GM23248 (cell line): ENCODE measurements around the gene CD4.

Experiments
- EZH2 ChIP-seq: fragments of 200-600 bp; sonication (generic); IDR thresholded peaks from 2 replicates; pipeline ENCODE4 v1.6.1; 2018; ENCODE audit warnings: antibody characterized with exemption, mild to moderate bottlenecking; ENCODE audit not compliant: insufficient read depth, poor library complexity, severe bottlenecking
- EZH2phosphoT487 ChIP-seq: fragments of 200-600 bp; sonication (generic); IDR thresholded peaks from 2 replicates; pipeline ENCODE4 v1.6.1; 2018; ENCODE audit warnings: antibody characterized with exemption, moderate library complexity, mild to moderate bottlenecking, low read depth; ENCODE audit not compliant: insufficient read depth

DNA sequence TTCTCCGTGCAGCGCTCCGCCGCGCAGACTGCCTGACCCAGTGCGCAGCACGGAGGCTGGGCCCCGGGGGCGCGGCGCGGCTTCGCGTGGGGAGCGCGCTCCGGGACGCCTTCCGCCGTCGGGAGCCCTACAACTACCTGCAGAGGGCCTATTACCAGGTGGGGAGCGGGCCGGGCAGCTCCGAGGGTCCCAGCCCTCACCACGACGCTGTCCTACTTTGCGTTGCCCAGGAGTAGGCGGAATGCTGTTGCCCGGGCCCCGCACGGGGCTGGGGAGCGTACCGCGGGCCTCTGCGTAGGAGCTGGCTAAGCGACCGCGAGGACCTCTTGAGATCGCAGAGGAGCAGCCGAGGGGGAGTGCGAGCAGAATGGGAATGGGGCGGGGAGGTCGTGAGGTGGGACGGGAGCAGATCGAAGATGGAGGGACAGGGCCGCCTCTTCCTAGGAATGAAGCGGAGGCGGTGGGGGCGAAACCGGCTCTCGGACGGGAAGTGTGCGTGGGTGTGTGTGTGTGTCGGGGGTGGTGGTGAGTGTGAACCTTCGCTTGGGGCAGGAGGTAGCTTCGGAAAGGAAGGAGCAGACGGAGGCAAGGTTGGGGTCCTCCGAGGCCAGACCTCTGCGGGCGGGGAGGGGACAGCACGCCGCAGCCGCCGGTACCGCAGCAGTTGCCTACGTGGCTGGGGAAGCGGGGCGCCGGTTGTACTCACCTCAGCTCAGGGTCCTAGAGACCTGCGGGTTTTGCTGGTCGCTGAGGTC is 39.6 kb downstream of the CD4 start:
- TF ChIP-seq EZH2 (no peak), EZH2phosphoT487 (no peak)
